GM10266 (cell line): Measurements from ENCODE around the gene KDM5B.
A peak's percentile ranks its signal among the peaks of the same experiment; 100 is the strongest.

Source experiments
- DNase-seq: peaks from one replicate; pipeline ENCODE4 v3.0.0; 2012; ENCODE audit errors: extremely low spot score
- CTCF ChIP-seq: IDR thresholded peaks from 2 replicates; pipeline ENCODE4 v1.5.1; 2012; ENCODE audit warnings: mild to moderate bottlenecking, low read depth; ENCODE audit not compliant: control insufficient read depth, insufficient read depth; ENCODE audit errors: missing control alignments

KDM5B gene

DNA sequence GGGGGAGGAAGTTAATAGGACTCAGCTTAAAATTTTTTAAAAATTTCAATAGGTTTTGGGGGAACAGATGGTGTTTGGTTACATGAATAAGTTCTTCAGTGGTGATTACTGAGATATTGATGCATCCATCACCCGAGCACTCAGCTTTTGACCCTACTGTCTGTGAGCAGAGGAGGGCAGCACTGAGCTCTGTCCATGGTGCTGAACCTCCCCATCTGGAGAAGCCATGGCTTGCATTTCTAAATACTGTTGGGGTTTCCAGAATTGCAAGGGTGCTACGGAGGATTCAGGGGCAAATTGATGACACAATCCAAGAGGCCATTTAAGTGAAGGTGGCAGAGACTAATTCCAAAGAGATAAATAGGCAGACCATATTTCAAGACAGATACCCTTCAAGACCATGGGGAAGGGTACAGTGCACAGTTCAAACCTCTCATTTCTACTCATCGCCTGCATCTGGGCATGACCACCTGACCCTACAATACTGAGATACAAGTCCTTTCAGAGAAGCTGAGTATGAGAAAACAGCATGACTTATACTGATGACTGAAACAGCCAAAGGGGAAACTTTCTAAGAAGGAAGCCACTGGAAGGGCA is 115.2 kb downstream of the KDM5B start:
- TF ChIP-seq CTCF: peak; percentile 25
- DNase-seq: peak; percentile 81

- DNase-seq: no peak
- no peak for TF ChIP-seq CTCF
Observed at GRCh38 chr1:202691816-202692215, 116.4 kb downstream of the KDM5B start.

DNA sequence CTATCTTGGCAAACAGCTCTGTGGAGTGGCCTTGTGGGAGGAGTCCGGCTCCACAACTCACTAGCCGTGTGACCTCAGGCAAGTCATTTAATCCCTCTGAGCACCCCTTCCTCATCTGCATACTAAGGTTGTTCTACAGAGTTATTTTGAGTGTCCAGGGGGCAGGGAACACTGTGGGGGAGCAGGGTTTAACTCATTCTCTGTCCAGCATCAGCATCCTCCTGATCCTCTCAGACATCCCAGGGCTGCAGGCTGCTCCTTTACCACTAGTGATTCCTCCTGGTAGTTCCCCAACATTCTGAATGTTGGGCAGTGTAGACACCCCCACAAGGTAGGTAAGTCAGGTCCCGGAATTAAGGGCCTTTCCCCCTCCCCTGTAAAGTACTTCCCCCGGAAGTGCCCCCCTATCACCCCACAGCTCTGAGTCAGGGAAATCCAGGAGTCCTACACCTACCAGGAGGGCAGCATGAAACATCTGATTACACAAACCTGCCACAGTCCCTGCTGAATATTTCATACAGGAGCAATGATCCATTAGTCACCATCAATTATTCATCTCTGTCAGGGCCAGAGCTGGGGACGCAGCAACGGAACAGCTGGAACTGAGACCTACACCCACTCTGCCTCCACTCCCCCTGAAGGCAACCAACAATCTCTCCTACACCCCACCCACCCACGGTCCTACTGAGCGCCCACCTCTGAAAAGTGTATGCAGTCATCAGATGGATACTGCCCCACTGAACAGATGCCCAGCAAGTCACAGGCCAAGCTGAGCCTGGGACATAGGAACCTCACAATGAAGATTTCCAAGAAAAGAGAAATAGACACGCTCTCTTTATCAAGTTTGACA is 118.5 kb downstream of the KDM5B start:
- DNase-seq: no peak
- no peak for TF ChIP-seq CTCF

DNA sequence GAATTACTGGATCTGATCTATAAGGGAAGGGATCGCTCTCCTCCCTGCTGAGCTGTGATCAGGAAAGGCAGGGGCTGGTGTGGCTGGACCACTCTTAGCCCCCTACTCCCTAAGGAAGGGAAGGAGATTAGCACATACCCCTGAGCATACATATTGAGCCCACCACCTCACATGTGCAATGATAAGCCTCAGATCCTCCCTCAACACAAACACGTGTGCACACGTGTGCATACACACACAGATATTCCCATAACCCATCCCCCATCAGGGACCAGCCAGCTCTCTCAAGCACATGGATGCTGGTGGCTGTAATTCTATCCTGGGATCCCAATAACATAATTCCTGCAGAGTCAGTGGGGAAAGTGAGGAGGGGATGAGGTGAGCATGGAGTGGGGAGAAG is 119.1 kb downstream of the KDM5B start:
- no peak for TF ChIP-seq CTCF
- DNase-seq: no peak

GRCh38 chr1:202688401-202688800 is 119.8 kb downstream of the KDM5B start:
- no peak for DNase-seq
- TF ChIP-seq CTCF: no peak

- DNase-seq: no peak
Observed at GRCh38 chr1:202687798-202688197, 120.4 kb downstream of the KDM5B start.

More at GRCh38 chr1:202687798-202688197, 120.4 kb downstream of the KDM5B start:
- no peak for TF ChIP-seq CTCF
